Osteocyte (in vitro differentiated cells): ENCODE data around the gene CYSTM1. TPM values are rescaled to one million over a fixed set of nuclear protein-coding genes. Genes with fewer than 3 reads are reported as not detected.

Experiments used
- DNase-seq: peaks from one replicate; pipeline ENCODE4 v3.0.0; 2021; ENCODE audit warnings: mixed read lengths; ENCODE audit not compliant: unreplicated experiment; ENCODE audit errors: extremely low spot score
- H3K27ac Mint-ChIP-seq: one replicate; pipeline ENCODE4 v1.8.0; 2021; ENCODE audit warnings: mild to moderate bottlenecking, mixed read lengths; ENCODE audit not compliant: unreplicated experiment
- H3K27me3 Mint-ChIP-seq: one replicate; pipeline ENCODE4 v1.8.0; 2021; ENCODE audit warnings: mixed read lengths; ENCODE audit not compliant: unreplicated experiment
- H3K36me3 Mint-ChIP-seq: one replicate; pipeline ENCODE4 v1.8.0; 2021; ENCODE audit warnings: mixed read lengths; ENCODE audit not compliant: unreplicated experiment
- H3K4me1 Mint-ChIP-seq: one replicate; pipeline ENCODE4 v1.8.0; 2021; ENCODE audit warnings: mixed read lengths; ENCODE audit not compliant: unreplicated experiment
- H3K4me3 Mint-ChIP-seq: one replicate; pipeline ENCODE4 v1.8.0; 2021; ENCODE audit warnings: mild to moderate bottlenecking, moderate library complexity, mixed read lengths; ENCODE audit not compliant: unreplicated experiment
- H3K9me3 Mint-ChIP-seq: one replicate; pipeline ENCODE4 v1.8.0; 2021; ENCODE audit warnings: mixed read lengths; ENCODE audit not compliant: unreplicated experiment
- CTCF ChIP-seq: fragments of 200-600 bp; sonication (generic); IDR thresholded peaks from 2 replicates; pipeline ENCODE4 v1.5.0; 2021; ENCODE audit warnings: antibody characterized with exemption, mild to moderate bottlenecking, moderate library complexity
- total RNA-seq: library from RNA; stranded (reverse); gene quantifications from 2 replicates; pipeline ENCODE4 v1.2.1, GENCODE V29; 2021

CYSTM1 gene
- total RNA-seq, 1 donor from 2014 or later: 26.7 TPM

GRCh38 chr5:140143521-140144258 is 31.3 kb upstream of the CYSTM1 start:
- no peak overlapping the region for H3K4me3 Mint-ChIP-seq
- peak; percentile 75 for DNase-seq

GRCh38 chr5:140145256-140145655 is 29.7 kb upstream of the CYSTM1 start:
- no peak for TF ChIP-seq CTCF
- H3K4me3 Mint-ChIP-seq: peak overlapping the region; percentile 56
- peak; percentile 77 for DNase-seq
- no peaks in the 10 kb centered on the region for H3K9me3 Mint-ChIP-seq
- peaks cover 12% of the 10 kb centered on the region for H3K4me1 Mint-ChIP-seq
- no peak overlapping the region for H3K27ac Mint-ChIP-seq
- no peaks in the 10 kb centered on the region for H3K36me3 Mint-ChIP-seq
- peaks cover 24% of the 10 kb centered on the region for H3K27me3 Mint-ChIP-seq

More at GRCh38 chr5:140143521-140144258, 31.3 kb upstream of the CYSTM1 start:
- H3K4me1 Mint-ChIP-seq: peaks cover 12% of the 10 kb centered on the region
- H3K36me3 Mint-ChIP-seq: no peaks in the 10 kb centered on the region
- H3K27ac Mint-ChIP-seq: no peak overlapping the region
- no peak for TF ChIP-seq CTCF
- peaks cover 10% of the 10 kb centered on the region for H3K9me3 Mint-ChIP-seq
- peaks cover 25% of the 10 kb centered on the region for H3K27me3 Mint-ChIP-seq

- DNase-seq: peak; percentile 89
- no peaks in the 10 kb centered on the region for H3K9me3 Mint-ChIP-seq
- peak overlapping the region; percentile 35 for H3K4me3 Mint-ChIP-seq
- H3K27ac Mint-ChIP-seq: no peak overlapping the region
- peaks cover 12% of the 10 kb centered on the region for H3K4me1 Mint-ChIP-seq
- H3K27me3 Mint-ChIP-seq: peaks cover 22% of the 10 kb centered on the region
- TF ChIP-seq CTCF: peak; percentile 72
- no peaks in the 10 kb centered on the region for H3K36me3 Mint-ChIP-seq
These were observed 29.0 kb upstream of the CYSTM1 start for GRCh38 chr5:140145818-140146522.

GRCh38 chr5:140146523-140146842 is 28.5 kb upstream of the CYSTM1 start:
- peaks cover 22% of the 10 kb centered on the region for H3K27me3 Mint-ChIP-seq
- H3K9me3 Mint-ChIP-seq: no peaks in the 10 kb centered on the region
- peaks cover 12% of the 10 kb centered on the region for H3K4me1 Mint-ChIP-seq
- DNase-seq: no peak
- no peak overlapping the region for H3K4me3 Mint-ChIP-seq
- H3K27ac Mint-ChIP-seq: no peak overlapping the region
- no peak for TF ChIP-seq CTCF
- H3K36me3 Mint-ChIP-seq: no peaks in the 10 kb centered on the region

- Mint-ChIP-seq H3K27me3 (peaks cover 22% of the 10 kb centered on the region), H3K4me1 (peaks cover 12% of the 10 kb centered on the region), H3K36me3 (no peaks in the 10 kb centered on the region), H3K27ac (no peak overlapping the region), H3K4me3 (no peak overlapping the region), H3K9me3 (no peaks in the 10 kb centered on the region)
- peak; percentile 56 for DNase-seq
- TF ChIP-seq CTCF: no peak
These were observed 27.5 kb upstream of the CYSTM1 start for GRCh38 chr5:140147460-140147859.
